Kidney (tissue), 14 donors: ENCODE measurements around the gene SDC4. TPM values are rescaled to one million over a fixed set of nuclear protein-coding genes. Genes with fewer than 3 reads are reported as not detected.
A peak's percentile ranks its signal among the peaks of the same experiment; 100 is the strongest.

Experiments
- DNase-seq, 5 donors: peaks; one replicate each; pipeline ENCODE4 v3.0.0-alpha.2; 2013 to 2020
- FAIRE-seq: peaks from 2 replicates; lab custom pipeline; 2012; peaks lifted over from hg19 to GRCh38; lab: Jason Lieb, UNC
- H3K27ac ChIP-seq, 2 donors: one replicate each; pipeline ENCODE4 v1.7.0; 2013; ENCODE audit warnings: low read depth in 2 of 2, low read length in 2 of 2, inconsistent platforms in 1 of 2
- H3K27me3 ChIP-seq: one replicate; pipeline ENCODE4 v1.7.1; 2013; ENCODE audit warnings: low read length, inconsistent platforms; ENCODE audit not compliant: control insufficient read depth, insufficient read depth
- H3K36me3 ChIP-seq, 3 donors: one replicate each; pipeline versions ENCODE4 v1.7.0 to v1.7.1; 2013; ENCODE audit warnings: low read length in 3 of 3, control low read depth in 1 of 3, inconsistent platforms in 1 of 3; ENCODE audit not compliant: insufficient read depth in 3 of 3, control insufficient read depth in 2 of 3
- H3K4me1 ChIP-seq, 3 donors: one replicate each; pipeline versions ENCODE4 v1.7.0 to v1.7.1; 2013; ENCODE audit warnings: low read length in 3 of 3, inconsistent platforms in 1 of 3, low read depth in 1 of 3; ENCODE audit not compliant: control insufficient read depth in 2 of 3, insufficient read depth in 2 of 3
- H3K4me3 ChIP-seq, 3 donors: one replicate each; pipeline versions ENCODE4 v1.7.0 to v1.8.1; 2013; ENCODE audit warnings: low read length in 3 of 3, control low read depth in 1 of 3, inconsistent platforms in 1 of 3
- H3K9ac ChIP-seq, 3 donors: one replicate each; pipeline versions ENCODE4 v1.7.0 to v1.7.1; 2013; ENCODE audit warnings: low read length in 3 of 3, control low read depth in 1 of 3, inconsistent platforms in 1 of 3
- H3K9me3 ChIP-seq, 3 donors: one replicate each; pipeline versions ENCODE4 v1.7.0 to v1.7.1; 2013; ENCODE audit warnings: low read length in 3 of 3, control low read depth in 1 of 3, inconsistent platforms in 1 of 3; ENCODE audit not compliant: control insufficient read depth in 2 of 3, insufficient read depth in 1 of 3
- intact Hi-C: fragments of 100-400 bp; cut with DNase I; formaldehyde crosslinking; loops from one replicate; pipeline ENCODE4 v1.11.1; 2022
- polyA plus RNA-seq: library from polyadenylated mRNA; stranded (reverse); fragments of 350-450 nt; fragmentation: Illumina TruSeq; extraction: RNeasy Lipid Tissue Mini Kit (QIAGEN cat#74804); gene quantifications from one replicate; pipeline ENCODE4 v1.2.3, GENCODE V29; 2014; ENCODE audit warnings: low read depth, low replicate concordance; ENCODE audit not compliant: insufficient read depth
- total RNA-seq: library from RNA; stranded (reverse); fragmentation: NEBNext Ultra II Directional; extraction: Animal tissue kit (Norgen Biotek cat#: 25700); gene quantifications from one replicate; pipeline ENCODE4 v1.2.1, GENCODE V29; 2021
- TF ChIP-seq, protein P1 (sequence below): IDR thresholded peaks from 3 replicates; pipeline ENCODE4 v1.5.1; 2012; ENCODE audit warnings: mild to moderate bottlenecking, moderate library complexity, borderline replicate concordance; ENCODE audit not compliant: insufficient read depth; ENCODE audit errors: extremely low read depth
- donor health status: control.
- donor health status: control.
- donor health status: control.
- donor health status: control.
- donor health status: control.
- donor health status: DM: yes; HTN: yes; CAD: no.
- donor health status: Normal renal cell carcinoma (clear cell type).

The SDC4 gene
- total and polyA plus RNA-seq, 2 donors from 2014 or later = 242 to 397 TPM

DNA sequence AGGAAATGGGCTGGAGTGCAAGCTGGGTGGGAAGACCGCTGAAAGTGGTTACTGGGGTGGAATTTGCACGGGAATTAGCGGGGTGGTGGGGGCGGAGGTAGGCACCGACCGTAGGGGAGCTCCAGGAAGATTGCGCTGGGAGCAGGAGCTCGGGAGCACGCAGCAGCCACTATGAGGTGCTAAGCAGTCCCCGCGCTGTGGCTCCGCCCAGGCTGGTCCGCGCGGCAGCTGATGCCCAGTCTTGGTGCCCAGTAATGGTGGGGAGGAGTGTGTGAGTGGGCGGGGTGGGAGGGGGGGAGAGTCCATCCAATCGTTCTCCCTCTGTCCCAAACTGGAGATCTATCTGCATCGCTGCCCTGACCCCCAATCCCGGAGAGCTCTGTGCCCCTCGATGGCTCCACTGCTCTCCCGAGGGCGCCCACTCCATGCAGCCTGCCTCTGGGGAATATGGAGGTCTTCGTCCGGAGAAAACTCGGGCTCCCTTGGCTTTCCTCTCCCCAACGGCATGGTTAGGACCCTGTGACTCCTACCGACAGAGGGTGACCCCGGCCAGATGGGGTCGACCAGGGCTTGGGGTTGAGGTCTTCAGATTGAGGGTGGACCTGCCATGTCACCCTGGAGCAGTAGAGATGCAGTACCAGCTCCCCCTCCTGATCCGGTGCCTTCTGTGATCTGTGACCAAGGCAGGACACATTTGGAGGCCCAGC is 24.6 kb upstream of the SDC4 start:
- no peaks in the 10 kb centered on the region for H3K27me3 ChIP-seq
- peak overlapping the region in 1 of 3 donors; percentile 66 for H3K9ac ChIP-seq
- TF ChIP-seq, protein P1, sequence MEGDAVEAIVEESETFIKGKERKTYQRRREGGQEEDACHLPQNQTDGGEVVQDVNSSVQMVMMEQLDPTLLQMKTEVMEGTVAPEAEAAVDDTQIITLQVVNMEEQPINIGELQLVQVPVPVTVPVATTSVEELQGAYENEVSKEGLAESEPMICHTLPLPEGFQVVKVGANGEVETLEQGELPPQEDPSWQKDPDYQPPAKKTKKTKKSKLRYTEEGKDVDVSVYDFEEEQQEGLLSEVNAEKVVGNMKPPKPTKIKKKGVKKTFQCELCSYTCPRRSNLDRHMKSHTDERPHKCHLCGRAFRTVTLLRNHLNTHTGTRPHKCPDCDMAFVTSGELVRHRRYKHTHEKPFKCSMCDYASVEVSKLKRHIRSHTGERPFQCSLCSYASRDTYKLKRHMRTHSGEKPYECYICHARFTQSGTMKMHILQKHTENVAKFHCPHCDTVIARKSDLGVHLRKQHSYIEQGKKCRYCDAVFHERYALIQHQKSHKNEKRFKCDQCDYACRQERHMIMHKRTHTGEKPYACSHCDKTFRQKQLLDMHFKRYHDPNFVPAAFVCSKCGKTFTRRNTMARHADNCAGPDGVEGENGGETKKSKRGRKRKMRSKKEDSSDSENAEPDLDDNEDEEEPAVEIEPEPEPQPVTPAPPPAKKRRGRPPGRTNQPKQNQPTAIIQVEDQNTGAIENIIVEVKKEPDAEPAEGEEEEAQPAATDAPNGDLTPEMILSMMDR = no peak
- intact Hi-C loops = loop anchor here (10.0 kb wide), 1 partner anchor 62 kb away; no protein-coding TSS in a partner anchor
- peaks cover 0 to 23% (median 11%) of the 10 kb centered on the region in 3 donors for H3K4me1 ChIP-seq
- H3K4me3 ChIP-seq = peak overlapping the region; percentile 6 to 85 (median 57)
- H3K9me3 ChIP-seq = no peaks in the 10 kb centered on the region
- DNase-seq (peak in 2 of 5 donors; percentile 24 to 40), FAIRE-seq (no peak)
- H3K36me3 ChIP-seq = peaks cover 0 to 11% (median 6%) of the 10 kb centered on the region in 3 donors
- peak overlapping the region in 1 of 2 donors; percentile 6 for H3K27ac ChIP-seq

DNA sequence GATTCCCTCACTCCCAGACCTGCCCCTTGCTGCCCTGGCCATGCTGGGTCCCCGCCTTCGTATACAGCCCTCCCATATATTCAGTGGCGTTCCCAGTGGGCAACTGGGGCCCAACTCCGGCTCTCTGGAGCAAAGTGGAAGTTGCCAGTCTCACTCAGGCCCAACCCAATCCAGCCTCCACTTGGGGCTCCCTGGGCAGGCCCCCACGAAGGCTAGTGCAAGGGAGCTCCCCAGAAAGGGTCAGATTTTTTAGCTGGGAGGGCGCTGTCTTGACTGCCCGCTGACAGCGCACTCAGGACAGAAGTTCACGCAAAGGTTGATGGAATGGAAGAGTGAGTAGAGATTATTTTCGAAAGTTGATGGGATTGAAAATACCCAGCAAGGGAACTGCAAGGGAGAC is 24.0 kb upstream of the SDC4 start:
- no peak for FAIRE-seq
- H3K27ac ChIP-seq = no peak overlapping the region

DNA sequence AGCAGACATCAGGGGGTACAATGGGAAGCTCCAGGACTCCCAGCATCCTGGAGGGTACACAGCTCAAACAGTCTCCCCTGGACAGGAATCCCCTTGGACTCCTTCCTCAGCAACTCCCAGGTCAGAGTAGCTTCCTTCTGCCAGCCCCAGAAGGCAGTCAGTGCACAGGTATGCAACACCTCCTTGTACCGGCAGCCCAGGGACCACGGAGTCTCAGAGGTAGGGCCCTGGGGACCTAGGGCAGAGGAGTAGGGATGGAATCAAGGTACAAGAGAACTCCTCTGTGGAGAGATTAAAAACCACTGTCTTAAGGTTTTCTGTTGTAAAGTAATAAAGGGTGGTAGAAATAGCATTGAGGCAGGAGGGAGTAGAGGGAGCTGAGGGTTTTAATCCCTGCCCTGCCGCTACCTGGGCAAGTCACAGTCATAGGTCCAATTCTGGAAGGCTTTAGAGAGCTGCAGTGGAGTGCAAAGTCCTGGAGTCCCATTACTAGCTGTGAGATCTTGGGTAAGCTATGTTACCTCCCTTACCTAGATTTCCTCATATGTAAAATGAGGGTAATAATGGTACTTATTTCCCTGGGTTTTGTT is 22.4 kb upstream of the SDC4 start:
- Histone ChIP-seq H3K27ac (no peak overlapping the region), H3K9me3 (no peaks in the 10 kb centered on the region), H3K4me1 (peaks cover 0 to 23% (median 11%) of the 10 kb centered on the region in 3 donors), H3K9ac (no peak overlapping the region), H3K4me3 (no peak overlapping the region), H3K27me3 (no peaks in the 10 kb centered on the region), H3K36me3 (peaks cover 2 to 32% (median 17%) of the 10 kb centered on the region in 3 donors)
- TF ChIP-seq, protein P1 = no peak
- DNase-seq (no peak), FAIRE-seq (no peak)
- intact Hi-C loops = loop anchor here (10.0 kb wide), 1 partner anchor 64 kb away; no protein-coding TSS in a partner anchor

More for the DNA sequence above, 24.0 kb upstream of the SDC4 start:
- TF ChIP-seq, protein P1 = no peak
- Histone ChIP-seq H3K4me3 (no peak overlapping the region), H3K9me3 (no peaks in the 10 kb centered on the region), H3K9ac (no peak overlapping the region), H3K36me3 (peaks cover 0 to 16% (median 9%) of the 10 kb centered on the region in 3 donors), H3K4me1 (peaks cover 0 to 23% (median 11%) of the 10 kb centered on the region in 3 donors), H3K27me3 (no peaks in the 10 kb centered on the region)
- no peak for DNase-seq
- intact Hi-C loops = loop anchor here (10.0 kb wide), 1 partner anchor 63 kb away; no protein-coding TSS in a partner anchor
